GM23338 (cell line): ENCODE results near the gene TM4SF5.

Experiments used
- CREB1 ChIP-seq: fragments of 250-450 bp; sonication (Bioruptor Pico); IDR thresholded peaks from 2 replicates; pipeline ENCODE4 v1.5.0; 2020; ENCODE audit warnings: low read depth, mild to moderate bottlenecking, moderate library complexity
- CTCF ChIP-seq, 2 experiments: fragments of 200-600 bp in 1 of 2; sonication (generic) in 1 of 2; conservative IDR thresholded peaks; 2 replicates each; pipeline versions ENCODE4 v1.5.1 to v1.6.1; 2016 to 2017; ENCODE audit warnings: antibody characterized with exemption in 2 of 2, low read depth in 2 of 2, mild to moderate bottlenecking in 2 of 2, moderate library complexity in 1 of 2
- ETS1 ChIP-seq: IDR thresholded peaks from 2 replicates; pipeline ENCODE4 v1.6.1; 2016; ENCODE audit warnings: antibody characterized with exemption
- EZH2 ChIP-seq: fragments of 200-600 bp; sonication (generic); IDR thresholded peaks from one replicate; pipeline ENCODE4 v1.8.0; 2017; ENCODE audit warnings: antibody characterized with exemption, mild to moderate bottlenecking, low read depth; ENCODE audit not compliant: unreplicated experiment
- EZH2phosphoT487 ChIP-seq: fragments of 200-600 bp; sonication (generic); IDR thresholded peaks from one replicate; pipeline ENCODE4 v1.8.1; 2018; ENCODE audit warnings: antibody characterized with exemption; ENCODE audit not compliant: unreplicated experiment
- JUNB ChIP-seq: IDR thresholded peaks from one replicate; pipeline ENCODE4 v1.6.1; 2016; ENCODE audit warnings: antibody characterized with exemption; ENCODE audit not compliant: unreplicated experiment
- NANOG ChIP-seq: IDR thresholded peaks from 2 replicates; pipeline ENCODE4 v1.6.1; 2016; ENCODE audit warnings: antibody characterized with exemption, borderline replicate concordance
- POLR2AphosphoS5 ChIP-seq: IDR thresholded peaks from 2 replicates; pipeline ENCODE4 v1.6.1; 2016; ENCODE audit warnings: antibody characterized with exemption, low read depth
- REST ChIP-seq: IDR thresholded peaks from one replicate; pipeline ENCODE4 v1.6.1; 2018; ENCODE audit warnings: antibody characterized with exemption; ENCODE audit not compliant: unreplicated experiment
- STAT1 ChIP-seq: IDR thresholded peaks from one replicate; pipeline ENCODE4 v1.6.1; 2016; ENCODE audit warnings: antibody characterized with exemption; ENCODE audit not compliant: unreplicated experiment
- ZNF114 ChIP-seq: fragments of 250-450 bp; sonication (Bioruptor Pico); IDR thresholded peaks from 2 replicates; pipeline ENCODE4 v1.5.0; 2020; ENCODE audit warnings: mild to moderate bottlenecking, moderate library complexity
- ZNF331 ChIP-seq: fragments of 250-450 bp; sonication (Bioruptor Pico); IDR thresholded peaks from 2 replicates; pipeline ENCODE4 v1.5.0; 2020; ENCODE audit warnings: low read depth, mild to moderate bottlenecking, moderate library complexity
- ZNF462 ChIP-seq: fragments of 250-450 bp; sonication (Bioruptor Pico); IDR thresholded peaks from 2 replicates; pipeline ENCODE4 v1.5.0; 2020; ENCODE audit warnings: mild to moderate bottlenecking, moderate library complexity

- TF ChIP-seq CTCF (conservative IDR thresholded peaks at IDR 0.05; ENCODE audit: low read depth in 2 of 2) (no peak), REST (no peak), EZH2 (no peak), POLR2AphosphoS5 (no peak), JUNB (no peak), CREB1 (no peak), ZNF331 (no peak), EZH2phosphoT487 (no peak), ETS1 (no peak), ZNF114 (CRISPR knock-in tag) (no peak), STAT1 (no peak), NANOG (no peak), ZNF462 (CRISPR knock-in tag) (no peak)
Measured at GRCh38 chr17:4722678-4723240, 48.9 kb upstream of the TM4SF5 start.
